OCI-LY1 (cell line): ENCODE results near the gene CCM2.

ENCODE experiments used
- H2AFZ ChIP-seq: fragments of 200-600 bp; sonication (generic), shearing (Covaris generic); 2 replicates; pipeline ENCODE4 v1.6.0; 2014; ENCODE audit warnings: antibody characterized with exemption, mild to moderate bottlenecking, low read length
- H3F3A ChIP-seq: fragments of 200-600 bp; sonication (generic), shearing (Covaris generic); 2 replicates; pipeline ENCODE4 v1.6.0; 2014; ENCODE audit warnings: mild to moderate bottlenecking, antibody characterized with exemption, low read length, moderate library complexity; ENCODE audit not compliant: insufficient read depth
- H3K27ac ChIP-seq: fragments of 200-600 bp; sonication (generic); 2 replicates; pipeline ENCODE4 v1.5.1; 2014; ENCODE audit warnings: low read length, mixed run types, mild to moderate bottlenecking, low read depth; ENCODE audit not compliant: poor library complexity, severe bottlenecking
- H3K27me3 ChIP-seq: fragments of 200-600 bp; sonication (generic); 2 replicates; pipeline ENCODE4 v1.6.0; 2014; ENCODE audit warnings: antibody characterized with exemption, mild to moderate bottlenecking, low read length, moderate library complexity; ENCODE audit not compliant: insufficient read depth
- H3K36me3 ChIP-seq: fragments of 200-600 bp; sonication (generic); 2 replicates; pipeline ENCODE4 v1.6.1; 2014; ENCODE audit warnings: mild to moderate bottlenecking, antibody characterized with exemption, low read length, moderate library complexity, mixed read lengths; ENCODE audit not compliant: insufficient read depth
- H3K4me1 ChIP-seq: fragments of 200-600 bp; sonication (generic); 2 replicates; pipeline ENCODE4 v1.5.1; 2014; ENCODE audit warnings: mild to moderate bottlenecking, low read length, moderate library complexity; ENCODE audit not compliant: insufficient read depth, severe bottlenecking
- H3K4me2 ChIP-seq: fragments of 200-600 bp; sonication (generic), shearing (Covaris generic); 2 replicates; pipeline ENCODE4 v1.6.1; 2014; ENCODE audit warnings: low read length
- H3K4me3 ChIP-seq: fragments of 200-600 bp; sonication (generic); 2 replicates; pipeline ENCODE4 v1.5.1; 2014; ENCODE audit warnings: low read length, low read depth, mild to moderate bottlenecking, mixed read lengths; ENCODE audit not compliant: poor library complexity, severe bottlenecking
- H3K79me2 ChIP-seq: fragments of 200-600 bp; shearing (Covaris generic); 2 replicates; pipeline ENCODE4 v1.6.1; 2016; ENCODE audit warnings: mixed run types, low read length, mixed read lengths; ENCODE audit not compliant: insufficient read depth
- H3K9ac ChIP-seq: fragments of 200-600 bp; sonication (generic), shearing (Covaris generic); 2 replicates; pipeline ENCODE4 v1.6.1; 2014; ENCODE audit warnings: mild to moderate bottlenecking, low read length, mixed read lengths
- H3K9me2 ChIP-seq: fragments of 200-600 bp; sonication (generic), shearing (Covaris generic); 2 replicates; pipeline ENCODE4 v1.6.1; 2014; ENCODE audit warnings: low read depth, mild to moderate bottlenecking, low read length, mixed read lengths
- H3K9me3 ChIP-seq: fragments of 200-600 bp; shearing (Covaris generic); 2 replicates; pipeline ENCODE4 v1.6.1; 2014; ENCODE audit warnings: low read length, mixed read lengths
- H4K20me1 ChIP-seq: fragments of 200-600 bp; sonication (generic), shearing (Covaris generic); 2 replicates; pipeline ENCODE4 v1.6.0; 2016; ENCODE audit warnings: mild to moderate bottlenecking, low read length; ENCODE audit not compliant: insufficient read depth
- EZH2 ChIP-seq: fragments of 200-600 bp; sonication (generic), shearing (Covaris generic); IDR thresholded peaks from 2 replicates; pipeline ENCODE4 v1.8.0; 2017; ENCODE audit warnings: borderline replicate concordance, mixed run types, mild to moderate bottlenecking, antibody characterized with exemption, low read length, moderate library complexity, mixed read lengths
- TF ChIP-seq, protein P1 (sequence below): fragments of 200-600 bp; sonication (generic), shearing (Covaris generic); IDR thresholded peaks from 2 replicates; pipeline ENCODE4 v1.5.1; 2017; ENCODE audit warnings: mild to moderate bottlenecking, antibody characterized with exemption, low read length, moderate library complexity, mixed read lengths

CCM2 gene

DNA sequence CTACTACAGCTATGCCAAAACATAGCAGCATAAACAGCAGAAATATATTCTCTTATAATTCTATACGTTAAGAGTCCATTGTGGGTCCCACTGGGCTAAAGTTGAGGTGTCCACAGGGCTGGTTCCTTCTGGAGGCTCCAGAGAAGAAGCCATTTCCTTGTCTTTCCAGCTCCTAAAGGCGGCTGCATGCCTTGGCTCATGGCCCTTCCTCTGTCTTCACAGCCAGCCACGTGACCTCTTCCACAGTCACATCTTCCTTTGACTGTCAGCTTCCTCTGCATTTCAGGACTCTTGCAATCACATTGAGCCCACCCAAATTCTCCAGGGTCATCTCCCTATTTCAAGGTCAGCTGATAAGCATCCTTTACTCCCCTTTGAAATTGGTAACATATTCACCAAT is 71.5 kb downstream of the CCM2 start:
- no peak overlapping the region for H3K9ac ChIP-seq
- no peaks in the 10 kb centered on the region for H3K9me2 ChIP-seq
- no peaks in the 10 kb centered on the region for H3K9me3 ChIP-seq
- no peaks in the 10 kb centered on the region for H4K20me1 ChIP-seq
- H3K79me2 ChIP-seq = no peaks in the 10 kb centered on the region
- no peaks in the 10 kb centered on the region for H3F3A ChIP-seq
- H3K4me2 ChIP-seq = no peak overlapping the region
- no peak overlapping the region for H3K4me3 ChIP-seq
- H3K4me1 ChIP-seq = no peaks in the 10 kb centered on the region
- TF ChIP-seq, protein P1, sequence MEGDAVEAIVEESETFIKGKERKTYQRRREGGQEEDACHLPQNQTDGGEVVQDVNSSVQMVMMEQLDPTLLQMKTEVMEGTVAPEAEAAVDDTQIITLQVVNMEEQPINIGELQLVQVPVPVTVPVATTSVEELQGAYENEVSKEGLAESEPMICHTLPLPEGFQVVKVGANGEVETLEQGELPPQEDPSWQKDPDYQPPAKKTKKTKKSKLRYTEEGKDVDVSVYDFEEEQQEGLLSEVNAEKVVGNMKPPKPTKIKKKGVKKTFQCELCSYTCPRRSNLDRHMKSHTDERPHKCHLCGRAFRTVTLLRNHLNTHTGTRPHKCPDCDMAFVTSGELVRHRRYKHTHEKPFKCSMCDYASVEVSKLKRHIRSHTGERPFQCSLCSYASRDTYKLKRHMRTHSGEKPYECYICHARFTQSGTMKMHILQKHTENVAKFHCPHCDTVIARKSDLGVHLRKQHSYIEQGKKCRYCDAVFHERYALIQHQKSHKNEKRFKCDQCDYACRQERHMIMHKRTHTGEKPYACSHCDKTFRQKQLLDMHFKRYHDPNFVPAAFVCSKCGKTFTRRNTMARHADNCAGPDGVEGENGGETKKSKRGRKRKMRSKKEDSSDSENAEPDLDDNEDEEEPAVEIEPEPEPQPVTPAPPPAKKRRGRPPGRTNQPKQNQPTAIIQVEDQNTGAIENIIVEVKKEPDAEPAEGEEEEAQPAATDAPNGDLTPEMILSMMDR = no peak
- TF ChIP-seq EZH2 = no peak
- H3K36me3 ChIP-seq = peaks cover 96% of the 10 kb centered on the region
- H3K27ac ChIP-seq = no peak overlapping the region
- no peak overlapping the region for H2AFZ ChIP-seq
- H3K27me3 ChIP-seq = no peaks in the 10 kb centered on the region

DNA sequence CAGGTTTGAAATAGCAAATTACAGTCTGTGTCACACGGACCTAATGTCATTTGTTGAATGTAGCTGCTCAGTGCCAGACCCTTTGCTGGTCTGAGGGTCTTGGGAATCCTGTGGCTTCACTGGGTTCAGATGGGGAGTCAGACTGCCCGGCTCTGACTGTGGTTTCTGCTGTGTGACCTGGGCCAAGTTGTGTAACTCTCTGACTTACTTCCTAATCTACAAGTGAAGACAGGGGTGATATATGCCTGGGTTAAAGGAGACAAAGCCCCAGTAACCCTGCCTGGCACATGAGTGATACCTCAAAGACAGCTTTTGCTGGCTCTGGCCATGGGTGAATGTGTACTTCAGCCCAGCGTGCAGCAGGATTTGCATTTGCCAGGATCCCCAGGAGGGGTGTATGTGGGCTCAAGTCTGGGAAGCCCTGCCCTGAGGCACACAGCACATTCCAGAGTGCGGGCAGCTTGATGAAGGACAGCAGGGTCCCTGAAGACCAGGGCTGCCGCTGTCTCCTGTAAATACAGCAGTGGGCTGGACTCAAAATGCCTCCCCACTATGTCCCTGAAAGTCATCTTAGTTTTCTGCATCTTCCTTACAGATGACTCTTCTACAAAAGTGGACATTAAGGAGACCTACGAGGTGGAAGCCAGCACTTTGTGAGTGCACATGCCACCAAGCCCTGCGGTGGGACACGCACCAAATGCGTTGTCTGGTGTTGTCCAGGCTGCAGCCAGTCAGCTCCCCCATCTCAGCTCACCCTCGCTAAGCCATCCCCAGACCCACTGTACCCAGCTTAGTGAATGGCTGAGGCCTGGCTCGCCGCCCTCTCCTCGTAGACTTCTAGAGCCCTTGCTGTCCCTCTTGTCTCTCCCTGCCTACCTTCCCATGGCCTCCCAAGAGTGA is 72.4 kb downstream of the CCM2 start:
- Histone ChIP-seq H3K36me3 (peaks cover 100% of the 10 kb centered on the region), H3F3A (no peaks in the 10 kb centered on the region), H3K79me2 (no peaks in the 10 kb centered on the region), H3K4me3 (no peak overlapping the region), H3K9me3 (no peaks in the 10 kb centered on the region), H4K20me1 (no peaks in the 10 kb centered on the region), H3K9ac (no peak overlapping the region), H3K4me2 (no peak overlapping the region), H2AFZ (no peak overlapping the region), H3K9me2 (no peaks in the 10 kb centered on the region), H3K4me1 (no peaks in the 10 kb centered on the region), H3K27me3 (no peaks in the 10 kb centered on the region), H3K27ac (no peak overlapping the region)
- TF ChIP-seq EZH2 = no peak
- TF ChIP-seq, protein P1 = no peak

DNA sequence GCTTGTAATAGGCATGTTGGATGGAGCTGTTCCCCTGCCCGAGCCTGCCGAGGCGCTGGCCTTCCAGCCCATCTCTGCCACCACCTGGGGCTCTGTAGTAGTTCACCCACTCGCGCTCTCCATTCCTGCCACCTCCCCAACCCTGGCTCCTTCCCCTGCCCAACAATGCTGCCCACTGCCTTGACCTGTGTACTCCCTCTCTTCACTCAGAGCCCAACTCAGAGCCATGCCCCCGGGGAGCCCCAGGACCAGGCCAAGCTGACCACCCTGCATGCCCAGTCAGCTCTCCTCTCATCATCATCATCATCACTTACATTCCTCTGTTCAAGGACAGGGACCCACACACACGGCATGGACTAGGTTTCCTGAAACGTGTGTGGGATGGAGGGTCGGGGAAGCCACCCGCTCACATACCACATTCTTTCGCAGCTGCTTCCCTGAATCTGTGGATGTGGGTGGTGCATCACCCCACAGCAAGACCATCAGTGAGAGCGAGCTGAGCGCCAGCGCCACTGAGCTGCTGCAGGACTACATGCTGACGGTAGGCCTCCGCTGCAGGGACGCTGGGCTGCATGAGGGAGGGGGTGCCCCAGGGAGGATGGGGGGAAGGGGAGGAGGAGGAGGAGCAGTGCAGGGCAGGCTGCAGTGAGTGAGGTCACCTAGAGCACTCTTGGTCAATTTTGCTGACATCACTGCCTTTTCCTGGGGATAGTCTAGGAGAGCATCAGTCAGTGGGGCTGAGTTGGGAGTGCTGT is 73.2 kb downstream of the CCM2 start:
- Histone ChIP-seq H3K9me2 (no peaks in the 10 kb centered on the region), H3K9ac (no peak overlapping the region), H3K36me3 (peaks cover 99% of the 10 kb centered on the region), H3K9me3 (no peaks in the 10 kb centered on the region), H4K20me1 (no peaks in the 10 kb centered on the region), H2AFZ (no peak overlapping the region), H3K27me3 (no peaks in the 10 kb centered on the region), H3K4me2 (no peak overlapping the region), H3K4me3 (no peak overlapping the region), H3K4me1 (no peaks in the 10 kb centered on the region), H3K27ac (no peak overlapping the region), H3F3A (no peaks in the 10 kb centered on the region), H3K79me2 (no peaks in the 10 kb centered on the region)
- no peak for TF ChIP-seq EZH2
